GM04503 (cell line): ENCODE data around the gene HOGA1.
"Not testable (repeated sequence)": the region's sequence is repeated elsewhere in the genome, so short reads cannot be mapped to it uniquely, and the experiment has no call there.

Experiments
- DNase-seq: peaks from one replicate; pipeline ENCODE4 v3.0.0-alpha.2; 2012; ENCODE audit warnings: low read depth

Gene HOGA1

GRCh38 chr10:97649405-97649750, 65.2 kb downstream of the HOGA1 start:
- DNase-seq, result not testable (repeated sequence)

GRCh38 chr10:97650726-97651125, 66.5 kb downstream of the HOGA1 start:
- no peak for DNase-seq

GRCh38 chr10:97651773-97652172, 67.6 kb downstream of the HOGA1 start:
- DNase-seq, result no peak

DNA sequence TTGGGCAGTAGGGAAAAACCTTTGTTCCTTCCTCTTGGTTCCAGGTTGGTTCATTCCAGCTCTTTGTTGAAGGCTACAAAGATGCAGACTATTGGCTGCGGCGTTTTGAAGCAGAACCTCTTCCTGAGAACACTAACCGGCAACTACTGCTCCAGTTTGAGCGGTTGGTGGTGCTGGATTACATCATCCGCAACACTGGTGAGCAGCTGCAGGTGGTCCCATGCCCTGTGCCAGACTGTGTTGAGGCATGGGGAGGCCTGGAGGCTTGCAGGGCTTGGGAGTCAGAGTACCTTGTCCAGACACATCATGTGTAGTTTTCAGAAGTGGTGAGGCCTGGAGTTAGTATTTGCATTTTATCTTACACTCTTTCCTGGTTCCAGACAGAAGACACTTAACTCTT, 72.6 kb downstream of the HOGA1 start:
- DNase-seq, result no peak

- DNase-seq, result no peak
Measured at GRCh38 chr10:97659589-97659988, 75.4 kb downstream of the HOGA1 start.
